Measurements from ENCODE around the gene NCOA1.
"Not testable (repeated sequence)": the region's sequence is repeated elsewhere in the genome, so short reads cannot be mapped to it uniquely, and the experiment has no call there.

GRCh38 chr2:24533574-24533973 is 42.5 kb downstream of the NCOA1 start:
- not testable (repeated sequence) for TF ChIP-seq FOXM1 (IDR thresholded peaks at IDR 0.05; ENCODE audit: borderline replicate concordance); ARNT (IDR thresholded peaks at IDR 0.05); PKNOX1 (IDR thresholded peaks at IDR 0.05); SP1 (IDR thresholded peaks at IDR 0.05); SUZ12 (IDR thresholded peaks at IDR 0.05); ZNF384 (IDR thresholded peaks at IDR 0.05); NFRKB (IDR thresholded peaks at IDR 0.05); FOXA1 (IDR thresholded peaks at IDR 0.05)

All from HEK293T (cell line).